Memory B cell (primary cell): ENCODE results near the gene SEPTIN6.
A peak's percentile ranks its signal among the peaks of the same experiment; 100 is the strongest.

Experiments
- ATAC-seq: fragments of 150-1000 bp; cut with Tn5 transposase; 2 replicates; pipeline ENCODE4 v1.10.0; 2021; ENCODE audit warnings: low read depth, mild to moderate bottlenecking, moderate library complexity
- DNase-seq, 2 donors: peaks; one replicate each; pipeline ENCODE4 v3.0.0; 2022; ENCODE audit warnings: low spot score in 2 of 2
- H3K27ac Mint-ChIP-seq: one replicate; pipeline ENCODE4 v1.8.0; 2022; ENCODE audit warnings: mild to moderate bottlenecking, moderate library complexity, mixed read lengths
- H3K27me3 Mint-ChIP-seq: one replicate; pipeline ENCODE4 v1.8.0; 2022; ENCODE audit warnings: mixed read lengths
- H3K36me3 Mint-ChIP-seq: one replicate; pipeline ENCODE4 v1.8.0; 2022; ENCODE audit warnings: mild to moderate bottlenecking, mixed read lengths
- H3K4me1 Mint-ChIP-seq: one replicate; pipeline ENCODE4 v1.8.0; 2022; ENCODE audit warnings: mixed read lengths
- H3K4me3 Mint-ChIP-seq: one replicate; pipeline ENCODE4 v1.8.0; 2022; ENCODE audit warnings: mild to moderate bottlenecking, moderate library complexity, mixed read lengths
- H3K9me3 Mint-ChIP-seq: one replicate; pipeline ENCODE4 v1.8.0; 2022; ENCODE audit warnings: mixed read lengths

The SEPTIN6 gene

GRCh38 chrX:119648421-119648775, 44.6 kb downstream of the SEPTIN6 start:
- DNase-seq: no peak
- Mint-ChIP-seq H3K27ac (peak overlapping the region; percentile 87), H3K9me3 (no peaks in the 10 kb centered on the region), H3K36me3 (peaks cover 16% of the 10 kb centered on the region), H3K27me3 (no peaks in the 10 kb centered on the region), H3K4me1 (peaks cover 18% of the 10 kb centered on the region), H3K4me3 (no peak overlapping the region)
- no peak for ATAC-seq

- H3K27ac Mint-ChIP-seq: peak overlapping the region; percentile 87
- H3K4me3 Mint-ChIP-seq: peak overlapping the region; percentile 50
- H3K4me1 Mint-ChIP-seq: peaks cover 18% of the 10 kb centered on the region
- no peaks in the 10 kb centered on the region for H3K9me3 Mint-ChIP-seq
- H3K27me3 Mint-ChIP-seq: no peaks in the 10 kb centered on the region
- no peak for DNase-seq
- peaks cover 12% of the 10 kb centered on the region for H3K36me3 Mint-ChIP-seq
- peak; percentile 91 for ATAC-seq
These were observed 45.2 kb downstream of the SEPTIN6 start for GRCh38 chrX:119647552-119648420.

GRCh38 chrX:119647089-119647488, 45.9 kb downstream of the SEPTIN6 start:
- H3K4me3 Mint-ChIP-seq: peak overlapping the region; percentile 50
- ATAC-seq (no peak), DNase-seq (no peak)
- peaks cover 12% of the 10 kb centered on the region for H3K36me3 Mint-ChIP-seq
- no peaks in the 10 kb centered on the region for H3K27me3 Mint-ChIP-seq
- no peaks in the 10 kb centered on the region for H3K9me3 Mint-ChIP-seq
- H3K4me1 Mint-ChIP-seq: peaks cover 18% of the 10 kb centered on the region
- H3K27ac Mint-ChIP-seq: peak overlapping the region; percentile 87

- peaks cover 18% of the 10 kb centered on the region for H3K4me1 Mint-ChIP-seq
- H3K9me3 Mint-ChIP-seq: no peaks in the 10 kb centered on the region
- H3K27ac Mint-ChIP-seq: peak overlapping the region; percentile 87
- peaks cover 12% of the 10 kb centered on the region for H3K36me3 Mint-ChIP-seq
- peak overlapping the region; percentile 35 for H3K4me3 Mint-ChIP-seq
- H3K27me3 Mint-ChIP-seq: no peaks in the 10 kb centered on the region
- DNase-seq: no peak
- ATAC-seq: peak; percentile 59
These were observed 46.5 kb downstream of the SEPTIN6 start for GRCh38 chrX:119646515-119646914.

GRCh38 chrX:119643696-119644095, 49.3 kb downstream of the SEPTIN6 start:
- no peak overlapping the region for H3K4me3 Mint-ChIP-seq
- H3K27ac Mint-ChIP-seq: peak overlapping the region; percentile 62
- peaks cover 28% of the 10 kb centered on the region for H3K4me1 Mint-ChIP-seq
- ATAC-seq (no peak), DNase-seq (no peak)
- H3K9me3 Mint-ChIP-seq: no peaks in the 10 kb centered on the region
- peaks cover 16% of the 10 kb centered on the region for H3K36me3 Mint-ChIP-seq
- no peaks in the 10 kb centered on the region for H3K27me3 Mint-ChIP-seq
